Ishikawa (cell line): ENCODE data around the gene IFI30.

Experiments used
- CEBPB ChIP-seq: IDR thresholded peaks from 2 replicates; pipeline ENCODE4 v1.6.1; 2012
- CREB1 ChIP-seq: IDR thresholded peaks from 2 replicates; pipeline ENCODE4 v1.6.1; 2012; ENCODE audit warnings: low read depth
- EGR1 ChIP-seq: IDR thresholded peaks from 2 replicates; pipeline ENCODE4 v1.6.1; 2012
- EP300 ChIP-seq: IDR thresholded peaks from 2 replicates; pipeline ENCODE4 v1.6.1; 2012; ENCODE audit warnings: borderline replicate concordance
- FOXM1 ChIP-seq: IDR thresholded peaks from 2 replicates; pipeline ENCODE4 v1.6.1; 2012; ENCODE audit warnings: low read depth, borderline replicate concordance
- MAX ChIP-seq: IDR thresholded peaks from 2 replicates; pipeline ENCODE4 v1.6.1; 2012
- NFIC ChIP-seq: IDR thresholded peaks from 2 replicates; pipeline ENCODE4 v1.6.1; 2012
- RAD21 ChIP-seq: IDR thresholded peaks from 2 replicates; pipeline ENCODE4 v1.6.1; 2012; ENCODE audit warnings: low read depth
- REST ChIP-seq: IDR thresholded peaks from 2 replicates; pipeline ENCODE4 v1.6.1; 2012; ENCODE audit warnings: low read depth, mild to moderate bottlenecking
- TAF1 ChIP-seq: IDR thresholded peaks from 2 replicates; pipeline ENCODE4 v1.6.1; 2012; ENCODE audit warnings: low read depth, mild to moderate bottlenecking
- TCF12 ChIP-seq: IDR thresholded peaks from 2 replicates; pipeline ENCODE4 v1.6.1; 2012; ENCODE audit warnings: low read depth
- TEAD4 ChIP-seq: IDR thresholded peaks from 2 replicates; pipeline ENCODE4 v1.6.1; 2012
- USF1 ChIP-seq: IDR thresholded peaks from 2 replicates; pipeline ENCODE4 v1.6.1; 2012
- YY1 ChIP-seq: IDR thresholded peaks from 2 replicates; pipeline ENCODE4 v1.6.1; 2012; ENCODE audit warnings: low read depth
- ZBTB7A ChIP-seq: IDR thresholded peaks from 2 replicates; pipeline ENCODE4 v1.6.1; 2012; ENCODE audit warnings: low read depth

Gene IFI30

GRCh38 chr19:18190278-18190677, 16.7 kb downstream of the IFI30 start:
- TF ChIP-seq NFIC (no peak), MAX (no peak), FOXM1 (no peak), REST (no peak), CEBPB (no peak), USF1 (no peak), YY1 (no peak), ZBTB7A (no peak), RAD21 (no peak), EP300 (no peak), CREB1 (no peak)

- TF ChIP-seq EP300 (no peak), REST (no peak), ZBTB7A (no peak), EGR1 (no peak), TCF12 (no peak), TEAD4 (no peak), CEBPB (no peak), FOXM1 (no peak), NFIC (no peak), CREB1 (no peak)
These were observed 18.0 kb downstream of the IFI30 start for GRCh38 chr19:18191640-18192062.

- no peak for TF ChIP-seq FOXM1
- 0 out of 2 replicates have a peak, but pooled peaks have one; percentile 11 for TF ChIP-seq TCF12
- peak; percentile 81 for TF ChIP-seq YY1
- TF ChIP-seq TAF1, result peak; percentile 58; the same call in 1 of the 2 replicates
- TF ChIP-seq USF1, result peak; percentile 6; the same call in 1 of the 2 replicates
- peak; percentile 73 for TF ChIP-seq CREB1
- TF ChIP-seq RAD21, result no peak
- TF ChIP-seq MAX, result peak; percentile 55
- TF ChIP-seq NFIC, result no peak
- no peak for TF ChIP-seq ZBTB7A
These were observed 19.2 kb downstream of the IFI30 start, which contains the start of gene MPV17L2 for GRCh38 chr19:18192673-18193387. Gene MPV17L2, plus strand, starts transcription at chr19:18193218. Its CDS starts 64 bp downstream, at chr19:18193282.

- TF ChIP-seq CREB1, result no peak
These were observed 20.0 kb downstream of the IFI30 start for GRCh38 chr19:18193388-18194180.

GRCh38 chr19:18194181-18194530, 20.5 kb downstream of the IFI30 start:
- no peak for TF ChIP-seq NFIC
- TF ChIP-seq TCF12, result no peak
- TF ChIP-seq ZBTB7A, result no peak
- TF ChIP-seq YY1, result no peak
- no peak for TF ChIP-seq RAD21
- TF ChIP-seq TAF1, result no peak
- TF ChIP-seq USF1, result no peak
